C4-2B (cell line): ENCODE results near the gene G2E3.
"Not testable (repeated sequence)": the region's sequence is repeated elsewhere in the genome, so short reads cannot be mapped to it uniquely, and the experiment has no call there.

Experiments used
- ZFX ChIP-seq: fragments of 450-650 bp; IDR thresholded peaks from 2 replicates; pipeline ENCODE4 v1.6.1; 2017
- TF ChIP-seq, protein P1 (sequence below): fragments of 450-650 bp; conservative IDR thresholded peaks from 2 replicates; pipeline ENCODE4 v1.5.1; 2017; ENCODE audit warnings: mild to moderate bottlenecking

DNA sequence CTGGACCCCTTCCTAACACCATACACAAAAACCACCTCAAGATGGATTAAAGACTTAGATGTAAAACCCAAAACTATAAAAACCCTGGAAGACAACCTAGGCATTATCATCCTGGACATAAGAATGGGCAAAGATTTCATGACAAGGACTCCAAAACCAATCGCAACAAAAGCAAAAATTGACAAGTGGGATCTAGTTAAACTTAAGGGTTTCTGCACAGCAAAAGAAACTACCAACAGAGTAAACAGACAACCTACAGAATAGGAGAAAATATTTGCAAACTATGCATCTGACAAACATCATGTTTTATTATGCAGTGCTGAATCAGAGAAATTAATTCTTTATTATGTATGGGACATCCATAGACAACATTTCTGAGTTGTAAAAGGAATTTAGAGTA is 17.4 kb downstream of the G2E3 start:
- TF ChIP-seq, protein P1, sequence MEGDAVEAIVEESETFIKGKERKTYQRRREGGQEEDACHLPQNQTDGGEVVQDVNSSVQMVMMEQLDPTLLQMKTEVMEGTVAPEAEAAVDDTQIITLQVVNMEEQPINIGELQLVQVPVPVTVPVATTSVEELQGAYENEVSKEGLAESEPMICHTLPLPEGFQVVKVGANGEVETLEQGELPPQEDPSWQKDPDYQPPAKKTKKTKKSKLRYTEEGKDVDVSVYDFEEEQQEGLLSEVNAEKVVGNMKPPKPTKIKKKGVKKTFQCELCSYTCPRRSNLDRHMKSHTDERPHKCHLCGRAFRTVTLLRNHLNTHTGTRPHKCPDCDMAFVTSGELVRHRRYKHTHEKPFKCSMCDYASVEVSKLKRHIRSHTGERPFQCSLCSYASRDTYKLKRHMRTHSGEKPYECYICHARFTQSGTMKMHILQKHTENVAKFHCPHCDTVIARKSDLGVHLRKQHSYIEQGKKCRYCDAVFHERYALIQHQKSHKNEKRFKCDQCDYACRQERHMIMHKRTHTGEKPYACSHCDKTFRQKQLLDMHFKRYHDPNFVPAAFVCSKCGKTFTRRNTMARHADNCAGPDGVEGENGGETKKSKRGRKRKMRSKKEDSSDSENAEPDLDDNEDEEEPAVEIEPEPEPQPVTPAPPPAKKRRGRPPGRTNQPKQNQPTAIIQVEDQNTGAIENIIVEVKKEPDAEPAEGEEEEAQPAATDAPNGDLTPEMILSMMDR = not testable (repeated sequence)
- TF ChIP-seq ZFX = not testable (repeated sequence)
